DMS 273 (cell line): ENCODE data around the gene WDR75.
"Not testable (repeated sequence)": the region's sequence is repeated elsewhere in the genome, so short reads cannot be mapped to it uniquely, and the experiment has no call there.

ENCODE experiments used
- DNase-seq: peaks from one replicate; lab custom pipeline; 2025; ENCODE audit not compliant: unreplicated experiment; lab: John Stamatoyannopoulos, UW

The WDR75 gene

GRCh38 chr2:189440947-189441708 is at the start of gene WDR75:
Gene WDR75, plus strand, starts transcription at chr2:189441474. Its CDS starts 19 bp downstream, at chr2:189441493.
- peak; percentile 97 for DNase-seq

GRCh38 chr2:189393440-189394111 is 47.7 kb upstream of the WDR75 start:
- DNase-seq, result peak; percentile 7

GRCh38 chr2:189394525-189394924 is 46.7 kb upstream of the WDR75 start:
- no peak for DNase-seq

DNA sequence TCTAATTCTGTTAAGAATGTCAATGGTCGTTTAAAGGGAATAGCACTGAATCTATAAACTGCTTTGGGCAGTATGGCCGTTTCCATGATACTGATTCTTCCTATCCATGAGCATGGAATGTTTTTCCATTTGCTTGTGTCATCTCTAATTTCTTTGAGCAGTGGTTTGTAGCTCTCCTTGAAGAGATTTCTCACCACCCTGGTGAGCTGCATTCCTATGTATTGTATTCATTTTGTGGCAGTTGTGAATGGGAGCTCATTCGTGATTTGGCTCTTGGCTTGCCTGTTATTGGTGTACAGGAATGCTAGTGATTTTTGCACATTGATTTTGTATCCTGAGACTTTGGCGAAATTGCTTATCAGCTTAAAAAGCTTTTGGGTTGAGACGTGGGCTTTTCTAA is 38.3 kb upstream of the WDR75 start:
- no peak for DNase-seq

GRCh38 chr2:189406586-189407233 is 34.6 kb upstream of the WDR75 start:
- DNase-seq, result no peak

DNA sequence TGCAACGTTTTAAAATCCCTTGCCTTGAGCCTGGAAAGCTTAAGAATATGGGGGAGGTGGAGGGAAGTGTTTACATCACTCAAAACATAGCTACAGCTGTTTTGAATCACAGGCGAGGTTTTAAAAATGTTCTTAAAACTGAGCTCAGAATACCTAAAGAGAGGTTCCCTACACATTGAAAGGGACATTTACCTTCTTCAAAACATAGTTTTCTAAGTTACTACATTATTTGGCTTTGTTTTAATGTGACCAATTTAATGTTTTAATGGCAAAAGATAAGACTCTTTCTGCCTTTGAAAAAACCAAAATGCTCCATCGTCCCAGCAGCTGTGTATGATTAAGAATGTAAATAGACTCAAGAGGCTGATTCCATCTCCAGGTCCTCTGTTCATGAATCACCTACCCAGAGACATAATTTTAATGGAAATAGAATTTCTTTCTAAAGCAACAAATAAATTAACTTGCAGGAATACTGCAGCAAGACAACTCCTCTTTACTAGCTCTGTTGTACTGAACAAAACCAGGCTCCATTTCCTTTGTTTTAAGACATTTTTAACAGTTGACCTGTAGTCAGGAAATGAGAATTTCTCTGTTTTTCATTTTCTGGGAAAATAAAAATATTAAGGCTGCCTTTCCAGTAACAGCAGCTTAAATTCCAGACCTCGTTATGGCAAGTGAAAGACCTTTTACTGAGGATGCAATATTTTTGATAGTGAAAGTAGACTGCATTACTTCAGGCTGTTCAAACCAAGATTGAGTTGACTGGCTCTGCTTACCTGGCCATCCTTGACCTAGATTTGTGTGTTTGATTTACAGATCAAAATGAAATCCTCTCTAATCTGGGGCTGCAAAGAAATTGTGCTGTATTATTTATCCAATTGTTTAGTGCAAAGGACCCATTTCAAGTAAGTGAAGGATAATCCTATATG is 33.7 kb upstream of the WDR75 start:
- DNase-seq, result peak; percentile 17

- no peak for DNase-seq
Observed at GRCh38 chr2:189408294-189408693, 33.0 kb upstream of the WDR75 start.

DNA sequence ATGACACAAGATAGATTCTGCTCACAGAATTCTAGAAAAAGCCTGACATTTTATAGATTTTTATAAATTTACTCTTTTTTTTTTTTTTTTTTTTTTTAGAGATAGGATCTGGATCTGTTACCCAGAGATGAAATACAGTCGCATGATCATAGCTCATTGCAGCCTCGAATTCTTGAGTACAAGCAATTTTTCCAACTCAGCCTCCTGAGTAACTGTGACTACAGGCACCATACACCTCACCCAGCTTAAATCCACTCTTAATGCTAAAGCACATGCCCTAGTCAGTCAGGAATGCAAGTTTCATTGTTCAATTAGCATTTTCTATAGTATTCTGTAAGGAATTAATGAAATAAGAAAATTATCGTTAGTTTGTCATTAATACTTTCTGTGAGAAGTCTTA is 32.1 kb upstream of the WDR75 start:
- DNase-seq, result no peak

GRCh38 chr2:189409647-189410046 is 31.6 kb upstream of the WDR75 start:
- DNase-seq, result no peak

DNA sequence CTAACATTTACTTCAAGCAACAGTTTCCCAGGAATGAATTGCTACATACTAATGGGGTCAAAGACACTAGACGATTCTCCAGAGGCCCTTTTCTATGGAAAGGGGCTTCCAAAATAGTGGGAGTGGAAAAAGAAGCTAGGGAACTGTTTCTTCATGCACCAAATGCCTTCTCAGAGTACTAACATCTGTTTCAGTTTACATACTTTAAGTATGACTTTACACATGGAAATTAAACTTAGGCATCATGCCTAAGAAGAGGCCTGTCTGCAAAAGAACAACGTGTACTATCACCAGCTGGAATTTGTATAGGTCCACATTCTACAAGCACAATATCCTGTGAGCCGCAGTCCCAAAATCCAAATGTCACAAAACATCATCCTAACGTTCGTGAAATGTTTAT is 29.4 kb upstream of the WDR75 start:
- DNase-seq, result peak; percentile 18

DNA sequence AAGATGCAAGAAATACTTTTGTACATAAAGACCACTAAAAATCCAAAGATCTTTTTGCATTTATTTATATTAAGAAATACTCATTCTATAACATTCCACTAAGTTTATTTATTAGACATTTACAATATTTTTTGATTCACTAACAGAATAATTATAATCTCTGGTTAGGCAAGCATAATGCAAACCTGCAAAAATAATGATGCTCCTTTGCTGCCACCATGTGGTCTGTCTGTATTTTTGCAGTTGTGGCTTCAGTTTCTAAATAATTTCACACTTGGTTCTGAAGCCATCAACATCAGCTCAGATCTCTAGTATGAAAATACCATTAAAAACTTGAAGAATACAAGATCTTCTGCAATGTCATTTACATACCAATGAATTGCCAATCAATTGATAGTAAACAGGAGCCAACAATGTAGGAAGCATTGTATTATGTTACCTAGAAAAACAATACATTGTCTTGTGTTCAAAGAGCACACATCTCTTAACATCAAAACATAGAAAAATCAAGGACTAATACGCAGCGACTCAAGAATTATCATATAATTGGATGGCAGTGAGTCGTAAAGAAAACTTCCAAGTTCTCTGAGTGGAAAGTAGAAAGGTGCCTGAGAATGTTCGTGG is 28.8 kb upstream of the WDR75 start:
- peak; percentile 58 for DNase-seq

GRCh38 chr2:189413249-189413648 is 28.0 kb upstream of the WDR75 start:
- no peak for DNase-seq

GRCh38 chr2:189421644-189422043 is 19.6 kb upstream of the WDR75 start:
- DNase-seq, result peak; percentile 8

DNA sequence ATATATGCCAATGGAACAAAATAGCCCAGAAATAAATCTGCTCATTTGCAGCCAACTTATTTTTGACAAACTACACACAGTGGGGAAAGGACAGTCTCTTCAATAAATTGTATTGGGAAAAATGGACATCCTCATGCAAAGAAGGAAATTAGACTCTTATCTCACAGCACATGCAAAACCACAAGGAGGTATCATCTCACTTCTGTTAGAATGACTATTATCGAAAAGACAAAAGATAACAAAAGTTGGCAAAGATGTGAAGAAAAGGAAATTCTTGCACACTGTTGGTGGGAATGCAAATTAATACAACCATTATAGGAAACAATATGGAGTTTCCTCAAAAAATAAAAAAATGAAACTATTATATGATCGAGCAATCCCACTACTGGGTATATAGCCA is 16.3 kb upstream of the WDR75 start:
- DNase-seq, result no peak

DNA sequence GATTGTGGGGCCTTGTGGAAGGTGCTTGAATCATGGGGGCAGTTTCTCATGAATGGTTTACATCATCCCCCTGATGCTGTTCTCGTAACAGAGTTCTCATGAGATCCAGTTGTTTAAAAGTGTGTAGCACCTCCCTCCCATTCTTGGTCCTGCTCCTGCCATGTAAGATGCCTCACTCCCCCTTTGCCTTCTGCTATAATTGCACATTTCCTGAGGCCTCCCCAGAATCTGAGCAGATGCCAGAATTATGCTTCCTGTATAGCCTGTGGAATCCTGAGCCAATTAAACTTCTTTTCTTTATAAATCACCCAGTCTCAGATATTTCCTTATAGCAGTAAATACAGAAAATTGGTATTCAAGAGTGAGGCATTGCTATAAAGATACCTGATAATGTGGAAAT is 15.6 kb upstream of the WDR75 start:
- no peak for DNase-seq

- DNase-seq, result no peak
Observed at GRCh38 chr2:189426886-189427285, 14.4 kb upstream of the WDR75 start.

GRCh38 chr2:189427872-189428271 is 13.4 kb upstream of the WDR75 start:
- DNase-seq, result no peak

- DNase-seq, result not testable (repeated sequence)
Observed at GRCh38 chr2:189430448-189430847, 10.8 kb upstream of the WDR75 start.

DNA sequence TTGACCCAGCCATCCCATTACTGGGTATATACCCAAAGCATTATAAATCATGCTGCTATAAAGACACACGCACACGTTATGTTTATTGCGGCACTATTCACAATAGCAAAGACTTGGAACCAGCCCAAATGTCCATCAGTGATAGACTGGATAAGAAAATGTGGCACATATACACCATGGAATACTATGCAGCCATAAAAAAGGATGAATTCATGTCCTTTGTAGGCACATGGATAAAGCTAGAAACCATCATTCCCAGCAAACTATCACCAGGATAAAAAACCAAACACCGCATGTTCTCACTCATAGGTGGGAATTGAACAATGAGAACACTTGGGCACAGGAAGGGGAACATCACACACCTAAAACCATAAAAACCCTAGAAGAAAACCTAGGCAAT is 5.5 kb upstream of the WDR75 start:
- DNase-seq, result not testable (repeated sequence)

DNA sequence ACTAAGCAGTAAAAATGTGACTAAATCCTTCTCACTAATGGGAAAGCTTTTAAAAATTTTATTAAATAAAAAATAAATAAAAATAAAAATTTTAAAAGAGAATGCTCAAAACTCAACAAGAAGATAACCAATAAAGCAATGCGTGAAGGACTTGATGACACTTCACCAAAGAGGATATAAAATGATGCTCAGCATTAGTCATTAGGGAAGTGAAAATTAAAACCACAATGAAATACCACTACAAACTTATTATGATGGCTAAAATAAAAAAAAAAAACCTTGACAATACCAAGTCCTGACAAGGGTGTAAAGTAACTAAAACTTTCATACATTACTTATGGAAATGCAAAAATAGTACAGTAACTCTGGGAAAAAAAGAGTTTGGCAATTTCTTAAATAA is 3.3 kb upstream of the WDR75 start:
- no peak for DNase-seq

DNA sequence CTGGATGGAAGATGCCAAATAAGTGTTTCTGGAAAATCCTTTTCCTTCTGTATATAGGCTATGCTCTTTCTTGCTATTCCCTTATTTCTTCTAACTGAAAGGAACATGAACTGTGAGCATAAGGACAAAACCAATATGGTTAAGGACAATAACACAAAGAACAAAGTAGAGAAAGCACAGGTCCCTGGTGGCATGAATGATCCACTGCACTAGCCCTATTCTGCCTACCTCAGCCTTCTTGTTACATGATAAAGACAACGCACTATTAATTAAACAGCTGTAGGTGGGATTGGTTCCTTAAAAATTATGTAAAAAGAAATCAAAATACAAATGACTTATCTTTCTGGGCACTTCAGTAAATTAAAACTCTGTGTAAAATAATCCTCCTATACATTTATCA is 1.9 kb upstream of the WDR75 start:
- DNase-seq, result peak; percentile 20
